ENCODE measurements around the gene MYH9.

DNA sequence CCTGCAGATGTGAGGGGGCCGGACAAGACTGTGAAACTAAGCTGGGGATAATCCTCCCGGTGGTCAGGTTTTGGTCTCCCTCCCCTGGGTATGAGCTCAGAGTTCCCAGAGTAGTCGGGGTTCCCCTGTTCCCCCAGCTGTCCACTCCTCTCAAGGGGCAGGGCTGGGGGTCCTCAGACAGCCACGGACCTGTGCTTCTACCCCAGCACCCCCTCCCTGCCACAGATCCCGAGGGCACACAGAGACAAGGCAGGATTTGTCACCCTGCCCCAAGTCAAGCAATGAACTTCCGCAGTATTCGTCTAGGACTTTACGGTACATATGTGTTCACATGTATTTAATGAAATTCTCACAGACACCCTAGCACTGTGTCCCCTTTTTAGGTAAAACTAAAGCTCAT is 89.6 kb downstream of the MYH9 start:
- TF ChIP-seq, protein P1, sequence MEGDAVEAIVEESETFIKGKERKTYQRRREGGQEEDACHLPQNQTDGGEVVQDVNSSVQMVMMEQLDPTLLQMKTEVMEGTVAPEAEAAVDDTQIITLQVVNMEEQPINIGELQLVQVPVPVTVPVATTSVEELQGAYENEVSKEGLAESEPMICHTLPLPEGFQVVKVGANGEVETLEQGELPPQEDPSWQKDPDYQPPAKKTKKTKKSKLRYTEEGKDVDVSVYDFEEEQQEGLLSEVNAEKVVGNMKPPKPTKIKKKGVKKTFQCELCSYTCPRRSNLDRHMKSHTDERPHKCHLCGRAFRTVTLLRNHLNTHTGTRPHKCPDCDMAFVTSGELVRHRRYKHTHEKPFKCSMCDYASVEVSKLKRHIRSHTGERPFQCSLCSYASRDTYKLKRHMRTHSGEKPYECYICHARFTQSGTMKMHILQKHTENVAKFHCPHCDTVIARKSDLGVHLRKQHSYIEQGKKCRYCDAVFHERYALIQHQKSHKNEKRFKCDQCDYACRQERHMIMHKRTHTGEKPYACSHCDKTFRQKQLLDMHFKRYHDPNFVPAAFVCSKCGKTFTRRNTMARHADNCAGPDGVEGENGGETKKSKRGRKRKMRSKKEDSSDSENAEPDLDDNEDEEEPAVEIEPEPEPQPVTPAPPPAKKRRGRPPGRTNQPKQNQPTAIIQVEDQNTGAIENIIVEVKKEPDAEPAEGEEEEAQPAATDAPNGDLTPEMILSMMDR (IDR thresholded peaks at IDR 0.05) = no peak
- TF ChIP-seq POLR2A (IDR thresholded peaks at IDR 0.05) = no peak
- no peak for TF ChIP-seq EP300 (IDR thresholded peaks at IDR 0.05)
